IMR-90 (cell line): ENCODE results near the gene MAPK13. TPM values are rescaled to one million over a fixed set of nuclear protein-coding genes. Genes with fewer than 3 reads are reported as not detected.

ENCODE experiments used
- ATAC-seq: fragments of 200-7000 bp; cut with Tn5 transposase; 2 replicates; pipeline ENCODE4 v1.9.1; 2020; ENCODE audit warnings: low read depth, mild to moderate bottlenecking, moderate library complexity
- BruUV-seq: library from RNA; stranded (reverse); fragments of 400-500 nt; replicated peaks from 2 replicates; lab custom pipeline; 2021; lab: Mats Ljungman, UMichigan
- CTCF ChIA-PET: fragments of 300-600 bp; formaldehyde crosslinking; extraction: SDS; loops from one replicate; lab custom pipeline; 2021; ENCODE audit warnings: antibody characterized with exemption; lab: Yijun Ruan, JAX
- POLR2A ChIA-PET: fragments of 300-600 bp; sonication (Branson Sonifier 250); formaldehyde crosslinking; loops from one replicate; lab custom pipeline; 2022; ENCODE audit warnings: antibody characterized with exemption; ENCODE audit not compliant: unreplicated experiment; lab: Charles Lee
- DNase-seq: peaks from one replicate; pipeline ENCODE4 v3.0.0; 2013
- H2AFZ ChIP-seq: replicated peaks from 2 replicates; pipeline ENCODE3; 2013; ENCODE audit warnings: low read length, mild to moderate bottlenecking; ENCODE audit not compliant: poor library complexity
- H2AK5ac ChIP-seq: 2 replicates; pipeline ENCODE4 v1.6.1; 2013; ENCODE audit warnings: low read depth, low read length, inconsistent platforms
- H2AK9ac ChIP-seq: replicated peaks from 2 replicates; pipeline ENCODE3; 2013; ENCODE audit warnings: mild to moderate bottlenecking, low read depth, low read length, moderate library complexity; ENCODE audit not compliant: poor library complexity
- H2BK120ac ChIP-seq: 2 replicates; pipeline ENCODE4 v1.6.1; 2013; ENCODE audit warnings: low read depth, low read length, inconsistent platforms
- H2BK15ac ChIP-seq: 3 replicates; pipeline ENCODE4 v1.6.1; 2013; ENCODE audit warnings: low read depth, low read length, inconsistent platforms
- H2BK20ac ChIP-seq: 2 replicates; pipeline ENCODE4 v1.6.1; 2013; ENCODE audit warnings: low read depth, mild to moderate bottlenecking, inconsistent platforms, low read length, moderate library complexity
- H2BK5ac ChIP-seq: 2 replicates; pipeline ENCODE4 v1.6.1; 2013; ENCODE audit warnings: mild to moderate bottlenecking, low read depth, low read length, inconsistent platforms; ENCODE audit not compliant: poor library complexity, severe bottlenecking
- H3K14ac ChIP-seq: replicated peaks from 2 replicates; pipeline ENCODE4 v1.6.1; 2013; ENCODE audit warnings: low read depth, low read length, inconsistent platforms
- H3K18ac ChIP-seq: 2 replicates; pipeline ENCODE4 v1.6.1; 2013; ENCODE audit warnings: low read depth, low read length, control low read depth
- H3K23ac ChIP-seq: 2 replicates; pipeline ENCODE4 v1.6.1; 2013; ENCODE audit warnings: low read depth, low read length, inconsistent platforms
- H3K27ac ChIP-seq: 2 replicates; pipeline ENCODE4 v1.5.1; 2013; ENCODE audit warnings: mild to moderate bottlenecking, control low read depth, low read length; ENCODE audit not compliant: insufficient read depth
- H3K27me3 ChIP-seq: 2 replicates; pipeline ENCODE4 v1.6.1; 2013; ENCODE audit warnings: low read length; ENCODE audit not compliant: control insufficient read depth, insufficient read depth
- H3K36me3 ChIP-seq: 2 replicates; pipeline ENCODE4 v1.6.1; 2013; ENCODE audit warnings: low read length, mixed read lengths; ENCODE audit not compliant: control insufficient read depth, insufficient read depth
- H3K4ac ChIP-seq: 2 replicates; pipeline ENCODE4 v1.6.1; 2013; ENCODE audit warnings: low read depth, low read length, inconsistent platforms
- H3K4me1 ChIP-seq: 2 replicates; pipeline ENCODE4 v1.6.1; 2013; ENCODE audit warnings: low read length, mixed read lengths; ENCODE audit not compliant: control insufficient read depth, insufficient read depth
- H3K4me2 ChIP-seq: 2 replicates; pipeline ENCODE4 v1.6.1; 2013; ENCODE audit warnings: low read depth, mild to moderate bottlenecking, control low read depth, low read length, moderate library complexity
- H3K4me3 ChIP-seq: 2 replicates; pipeline ENCODE4 v1.5.1; 2013; ENCODE audit warnings: low read depth, mild to moderate bottlenecking, control low read depth, low read length, moderate library complexity; ENCODE audit not compliant: insufficient read depth
- H3K56ac ChIP-seq: 2 replicates; pipeline ENCODE4 v1.6.1; 2013; ENCODE audit warnings: low read length, inconsistent platforms; ENCODE audit not compliant: insufficient read depth; ENCODE audit errors: extremely low read depth
- H3K79me1 ChIP-seq, 2 experiments: 2 replicates each; pipeline ENCODE4 v1.6.1; 2013; ENCODE audit warnings: low read length in 2 of 2, inconsistent platforms in 1 of 2, low read depth in 1 of 2
- H3K9ac ChIP-seq: 2 replicates; pipeline ENCODE4 v1.6.1; 2013; ENCODE audit warnings: low read depth, low read length, control low read depth
- H3K9me1 ChIP-seq: 2 replicates; pipeline ENCODE4 v1.6.1; 2013; ENCODE audit warnings: low read length, inconsistent platforms; ENCODE audit not compliant: insufficient read depth
- H3K9me3 ChIP-seq: 2 replicates; pipeline ENCODE4 v1.6.1; 2013; ENCODE audit warnings: low read length; ENCODE audit not compliant: control insufficient read depth, insufficient read depth
- H4K20me1 ChIP-seq: 2 replicates; pipeline ENCODE4 v1.6.1; 2013; ENCODE audit warnings: low read length, inconsistent platforms; ENCODE audit not compliant: insufficient read depth
- H4K5ac ChIP-seq: 2 replicates; pipeline ENCODE4 v1.6.1; 2013; ENCODE audit warnings: mild to moderate bottlenecking, low read depth, low read length, control low read depth
- H4K8ac ChIP-seq, 2 experiments: 2 replicates each; pipeline ENCODE4 v1.6.1; 2013; ENCODE audit warnings: low read depth in 2 of 2, low read length in 2 of 2, control low read depth in 1 of 2, inconsistent platforms in 1 of 2
- H4K91ac ChIP-seq: 2 replicates; pipeline ENCODE4 v1.6.1; 2013; ENCODE audit warnings: low read depth, low read length, inconsistent platforms; ENCODE audit not compliant: insufficient read depth
- BHLHE40 ChIP-seq: fragments of 150-350 bp; IDR thresholded peaks from 2 replicates; pipeline ENCODE4 v1.6.1; 2016; ENCODE audit warnings: mild to moderate bottlenecking, low read depth, low read length
- CEBPB ChIP-seq: IDR thresholded peaks from 2 replicates; pipeline ENCODE4 v1.6.1; 2012; ENCODE audit warnings: low read depth, low read length, improper control_type of control experiment
- CHD1 ChIP-seq: IDR thresholded peaks from 2 replicates; pipeline ENCODE4 v1.6.1; 2012; ENCODE audit warnings: low read depth, low read length, improper control_type of control experiment
- CTCF ChIP-seq: conservative IDR thresholded peaks from 2 replicates; pipeline ENCODE4 v1.5.1; 2012; ENCODE audit warnings: mild to moderate bottlenecking, low read depth, low read length, improper control_type of control experiment
- ELK1 ChIP-seq: fragments of 150-350 bp; IDR thresholded peaks from 2 replicates; pipeline ENCODE4 v1.6.1; 2016; ENCODE audit warnings: low read depth, mild to moderate bottlenecking, low read length, moderate library complexity, borderline replicate concordance
- FOS ChIP-seq: fragments of 150-350 bp; IDR thresholded peaks from 2 replicates; pipeline ENCODE4 v1.6.1; 2016; ENCODE audit warnings: low read depth, low read length
- MAFK ChIP-seq: IDR thresholded peaks from 2 replicates; pipeline ENCODE4 v1.6.1; 2012; ENCODE audit warnings: low read depth, low read length, improper control_type of control experiment
- MAZ ChIP-seq: IDR thresholded peaks from 2 replicates; pipeline ENCODE4 v1.6.1; 2012; ENCODE audit warnings: low read depth, mild to moderate bottlenecking, low read length, improper control_type of control experiment, moderate library complexity, borderline replicate concordance
- MXI1 ChIP-seq: IDR thresholded peaks from 2 replicates; pipeline ENCODE4 v1.6.1; 2012; ENCODE audit warnings: low read depth, mild to moderate bottlenecking, low read length, moderate library complexity, borderline replicate concordance
- NFE2L2 ChIP-seq: fragments of 150-350 bp; IDR thresholded peaks from 2 replicates; pipeline ENCODE4 v1.6.1; 2016; ENCODE audit warnings: low read depth, mild to moderate bottlenecking, low read length
- POLR2A ChIP-seq: IDR thresholded peaks from 2 replicates; pipeline ENCODE4 v1.6.1; 2012; ENCODE audit warnings: mild to moderate bottlenecking, low read depth, low read length
- RAD21 ChIP-seq: IDR thresholded peaks from 2 replicates; pipeline ENCODE4 v1.6.1; 2012; ENCODE audit warnings: low read length, improper control_type of control experiment
- RCOR1 ChIP-seq: IDR thresholded peaks from 2 replicates; pipeline ENCODE4 v1.6.1; 2012; ENCODE audit warnings: mild to moderate bottlenecking, low read length, improper control_type of control experiment; ENCODE audit not compliant: insufficient replicate concordance
- RFX5 ChIP-seq: IDR thresholded peaks from 2 replicates; pipeline ENCODE4 v1.8.0; 2012; ENCODE audit warnings: low read depth, mild to moderate bottlenecking, low read length, moderate library complexity
- SMC3 ChIP-seq: fragments of 150-350 bp; IDR thresholded peaks from 2 replicates; pipeline ENCODE4 v1.6.1; 2016; ENCODE audit warnings: low read depth, mild to moderate bottlenecking, antibody characterized with exemption, low read length, moderate library complexity
- USF2 ChIP-seq: fragments of 150-350 bp; IDR thresholded peaks from 2 replicates; pipeline ENCODE4 v1.6.1; 2017; ENCODE audit warnings: mild to moderate bottlenecking, antibody characterized with exemption, low read length, low read depth
- WGBS, 2 experiments: methylation state at CpG; one replicate each; pipeline versions ENCODE4 v1.1.5 to v1.1.7; 2013; ENCODE audit warnings: missing lambda C conversion rate in 2 of 2; ENCODE audit not compliant: insufficient read length in 1 of 2; ENCODE audit errors: extremely low coverage in 2 of 2; 5-methylcytosine and 5-hydroxymethylcytosine counted together
- dilution Hi-C: fragments of 300-500 bp; cut with HindIII; formaldehyde crosslinking; loops from one replicate; pipeline ENCODE4 v1.14.3; 2018; ENCODE audit warnings: low sequenced_read_pairs; ENCODE audit not compliant: unreplicated experiment
- in situ Hi-C: fragments of 300-500 bp; cut with MboI; formaldehyde crosslinking; loops from 3 replicates; pipeline ENCODE4 v1.14.3; 2019; ENCODE audit warnings: low sequenced_read_pairs, inconsistent platforms, mixed read lengths
- intact Hi-C: fragments of 100-400 bp; cut with micrococcal nuclease; formaldehyde crosslinking; loops from 2 replicates; pipeline ENCODE4 v1.10.0; 2022
- polyA plus RNA-seq, 3 experiments: library from polyadenylated mRNA; depleted of rRNA; stranded (reverse); fragments of >200 nt; gene quantifications; 2 replicates each; pipeline ENCODE4 v1.2.3, GENCODE V29; 2012; ENCODE audit warnings: low replicate concordance in 1 of 3
- total RNA-seq: library from RNA; depleted of rRNA; stranded (reverse); fragments of >200 nt; gene quantifications from 2 replicates; pipeline ENCODE4 v1.2.3, GENCODE V29; 2012

The MAPK13 gene
- total and polyA plus RNA-seq, 2 of the 4 experiments (the other 2 are of a cell fraction), result 2.0 to 2.9 TPM

GRCh38 chr6:36180126-36180525, 49.8 kb downstream of the MAPK13 start:
- in situ Hi-C loops (no loop called here), dilution Hi-C loops (no loop called here), intact Hi-C loops (no loop called here)
- Histone ChIP-seq H4K5ac (no peak overlapping the region), H3K9ac (no peak overlapping the region), H3K27me3 (peaks cover 3% of the 10 kb centered on the region), H2BK20ac (no peak overlapping the region), H3K4ac (no peak overlapping the region), H3K79me1 (no peaks in the 10 kb centered on the region), H2BK5ac (no peak overlapping the region), H3K18ac (no peak overlapping the region), H2AFZ (no peak overlapping the region), H3K9me3 (peaks cover 9% of the 10 kb centered on the region), H3K4me3 (no peak overlapping the region), H3K27ac (no peak overlapping the region), H4K91ac (no peak overlapping the region), H3K9me1 (no peaks in the 10 kb centered on the region), H3K14ac (no peak overlapping the region), H2AK9ac (no peak overlapping the region), H2BK120ac (no peak overlapping the region), H3K4me1 (no peaks in the 10 kb centered on the region), H3K23ac (no peak overlapping the region), H3K4me2 (no peak overlapping the region), H2BK15ac (no peak overlapping the region), H4K20me1 (no peaks in the 10 kb centered on the region), H4K8ac (no peak overlapping the region), H2AK5ac (no peak overlapping the region), H3K36me3 (no peaks in the 10 kb centered on the region), H3K56ac (no peak overlapping the region)
- WGBS, 2 experiments, result no CpG with 5 or more reads among the region's 1 CpG
- CTCF ChIA-PET, result interaction anchor here (0.6 kb wide), 1 partner anchor 122 kb away, joined by 3 read pairs; no protein-coding TSS in a partner anchor
- no peak for TF ChIP-seq ELK1
- no peak for TF ChIP-seq CEBPB
- no peak for TF ChIP-seq MXI1
- TF ChIP-seq RFX5, result no peak
- no peak for TF ChIP-seq BHLHE40
- TF ChIP-seq SMC3, result no peak
- TF ChIP-seq RAD21, result no peak
- no peak for TF ChIP-seq USF2
- TF ChIP-seq CTCF, result no peak
- TF ChIP-seq CHD1, result no peak
- TF ChIP-seq FOS, result no peak
- TF ChIP-seq POLR2A, result no peak
- TF ChIP-seq NFE2L2, result no peak
- no peak for TF ChIP-seq MAFK
- no peak for TF ChIP-seq MAZ
- no peak for TF ChIP-seq RCOR1
- no peak for DNase-seq
- POLR2A ChIA-PET, result no interaction called here
- BruUV-seq, result no TSS peak
- no peak for ATAC-seq
